SK-N-MC (cell line): ENCODE results near the gene KCNC2.

ENCODE experiments used
- EZH2 ChIP-seq: fragments of 200-600 bp; sonication (generic); IDR thresholded peaks from one replicate; pipeline ENCODE4 v1.6.1; 2017; ENCODE audit warnings: antibody characterized with exemption
- FOXP2 ChIP-seq: optimal IDR thresholded peaks from 2 replicates; pipeline ENCODE3; 2011; ENCODE audit warnings: mild to moderate bottlenecking, moderate library complexity; ENCODE audit not compliant: insufficient read depth; ENCODE audit errors: extremely low read length, control extremely low read depth
- POLR2AphosphoS5 ChIP-seq: IDR thresholded peaks from 2 replicates; pipeline ENCODE4 v1.6.1; 2012; ENCODE audit warnings: mild to moderate bottlenecking, low read depth, low read length, borderline replicate concordance

GRCh38 chr12:75041472-75041871, 168.2 kb downstream of the KCNC2 start:
- TF ChIP-seq EZH2 (no peak), POLR2AphosphoS5 (no peak), FOXP2 (no peak)
